HL-60 (cell line): ENCODE results near the gene ECHDC3.

Experiments
- DNase-seq, 2 experiments: peaks; one replicate each; pipeline ENCODE4 v3.0.0-alpha.2; 2010 to 2020; ENCODE audit warnings: low read depth in 1 of 2, low spot score in 1 of 2
- H3K27ac ChIP-seq: fragments of 250-450 bp; sonication (Bioruptor Pico); replicated peaks from 2 replicates; pipeline ENCODE4 v1.5.1; 2020; ENCODE audit warnings: mild to moderate bottlenecking, moderate library complexity
- H3K27me3 ChIP-seq: fragments of 250-450 bp; sonication (Bioruptor Pico); 2 replicates; pipeline ENCODE4 v1.5.1; 2021; ENCODE audit warnings: mild to moderate bottlenecking, moderate library complexity; ENCODE audit not compliant: insufficient read depth, poor library complexity, severe bottlenecking
- H3K4me3 ChIP-seq: replicated peaks from 2 replicates; pipeline ENCODE4 v1.5.1; 2011; ENCODE audit warnings: mild to moderate bottlenecking, control low read depth, low read length; ENCODE audit not compliant: insufficient read depth
- GABPA ChIP-seq: IDR thresholded peaks from 2 replicates; pipeline ENCODE4 v1.6.1; 2012; ENCODE audit warnings: low read depth
- POLR2AphosphoS5 ChIP-seq: IDR thresholded peaks from 2 replicates; pipeline ENCODE4 v1.6.1; 2012; ENCODE audit warnings: low read depth
- SPI1 ChIP-seq: IDR thresholded peaks from 2 replicates; pipeline ENCODE4 v1.6.1; 2012; ENCODE audit warnings: low read depth, mild to moderate bottlenecking, borderline replicate concordance
- TF ChIP-seq, protein P1 (sequence below): IDR thresholded peaks from one replicate; pipeline ENCODE4 v1.5.1; 2011; ENCODE audit warnings: low read length, control low read depth, inconsistent platforms; ENCODE audit not compliant: insufficient read depth
- TF ChIP-seq, protein P2 (sequence below): IDR thresholded peaks from 2 replicates; pipeline ENCODE4 v1.6.1; 2012; ENCODE audit warnings: low read depth; ENCODE audit not compliant: insufficient replicate concordance

Gene ECHDC3

DNA sequence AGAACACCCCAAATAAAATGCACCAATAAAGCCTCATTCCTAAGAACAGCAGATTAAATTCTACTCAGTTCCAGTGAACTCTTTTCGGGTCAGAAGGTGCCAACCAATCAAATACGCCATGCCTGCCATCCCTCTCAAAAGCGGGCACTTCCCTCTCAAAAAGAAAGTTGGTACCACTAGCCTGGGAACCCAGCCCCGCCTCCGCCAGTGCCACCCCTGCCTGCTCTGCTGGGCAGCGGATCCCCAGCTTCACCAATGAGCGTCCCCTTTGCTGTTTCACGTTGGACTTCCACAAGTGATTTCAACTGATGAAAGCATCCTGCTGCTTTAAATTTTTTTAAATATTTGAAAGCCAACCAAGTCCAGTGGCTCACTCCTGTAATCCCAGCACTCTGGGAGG is 47.8 kb downstream of the ECHDC3 start:
- H3K4me3 ChIP-seq: no peak overlapping the region
- no peaks in the 10 kb centered on the region for H3K27me3 ChIP-seq
- TF ChIP-seq POLR2AphosphoS5: no peak
- TF ChIP-seq GABPA: no peak
- TF ChIP-seq, protein P1, sequence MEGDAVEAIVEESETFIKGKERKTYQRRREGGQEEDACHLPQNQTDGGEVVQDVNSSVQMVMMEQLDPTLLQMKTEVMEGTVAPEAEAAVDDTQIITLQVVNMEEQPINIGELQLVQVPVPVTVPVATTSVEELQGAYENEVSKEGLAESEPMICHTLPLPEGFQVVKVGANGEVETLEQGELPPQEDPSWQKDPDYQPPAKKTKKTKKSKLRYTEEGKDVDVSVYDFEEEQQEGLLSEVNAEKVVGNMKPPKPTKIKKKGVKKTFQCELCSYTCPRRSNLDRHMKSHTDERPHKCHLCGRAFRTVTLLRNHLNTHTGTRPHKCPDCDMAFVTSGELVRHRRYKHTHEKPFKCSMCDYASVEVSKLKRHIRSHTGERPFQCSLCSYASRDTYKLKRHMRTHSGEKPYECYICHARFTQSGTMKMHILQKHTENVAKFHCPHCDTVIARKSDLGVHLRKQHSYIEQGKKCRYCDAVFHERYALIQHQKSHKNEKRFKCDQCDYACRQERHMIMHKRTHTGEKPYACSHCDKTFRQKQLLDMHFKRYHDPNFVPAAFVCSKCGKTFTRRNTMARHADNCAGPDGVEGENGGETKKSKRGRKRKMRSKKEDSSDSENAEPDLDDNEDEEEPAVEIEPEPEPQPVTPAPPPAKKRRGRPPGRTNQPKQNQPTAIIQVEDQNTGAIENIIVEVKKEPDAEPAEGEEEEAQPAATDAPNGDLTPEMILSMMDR: no peak
- TF ChIP-seq, protein P2, sequence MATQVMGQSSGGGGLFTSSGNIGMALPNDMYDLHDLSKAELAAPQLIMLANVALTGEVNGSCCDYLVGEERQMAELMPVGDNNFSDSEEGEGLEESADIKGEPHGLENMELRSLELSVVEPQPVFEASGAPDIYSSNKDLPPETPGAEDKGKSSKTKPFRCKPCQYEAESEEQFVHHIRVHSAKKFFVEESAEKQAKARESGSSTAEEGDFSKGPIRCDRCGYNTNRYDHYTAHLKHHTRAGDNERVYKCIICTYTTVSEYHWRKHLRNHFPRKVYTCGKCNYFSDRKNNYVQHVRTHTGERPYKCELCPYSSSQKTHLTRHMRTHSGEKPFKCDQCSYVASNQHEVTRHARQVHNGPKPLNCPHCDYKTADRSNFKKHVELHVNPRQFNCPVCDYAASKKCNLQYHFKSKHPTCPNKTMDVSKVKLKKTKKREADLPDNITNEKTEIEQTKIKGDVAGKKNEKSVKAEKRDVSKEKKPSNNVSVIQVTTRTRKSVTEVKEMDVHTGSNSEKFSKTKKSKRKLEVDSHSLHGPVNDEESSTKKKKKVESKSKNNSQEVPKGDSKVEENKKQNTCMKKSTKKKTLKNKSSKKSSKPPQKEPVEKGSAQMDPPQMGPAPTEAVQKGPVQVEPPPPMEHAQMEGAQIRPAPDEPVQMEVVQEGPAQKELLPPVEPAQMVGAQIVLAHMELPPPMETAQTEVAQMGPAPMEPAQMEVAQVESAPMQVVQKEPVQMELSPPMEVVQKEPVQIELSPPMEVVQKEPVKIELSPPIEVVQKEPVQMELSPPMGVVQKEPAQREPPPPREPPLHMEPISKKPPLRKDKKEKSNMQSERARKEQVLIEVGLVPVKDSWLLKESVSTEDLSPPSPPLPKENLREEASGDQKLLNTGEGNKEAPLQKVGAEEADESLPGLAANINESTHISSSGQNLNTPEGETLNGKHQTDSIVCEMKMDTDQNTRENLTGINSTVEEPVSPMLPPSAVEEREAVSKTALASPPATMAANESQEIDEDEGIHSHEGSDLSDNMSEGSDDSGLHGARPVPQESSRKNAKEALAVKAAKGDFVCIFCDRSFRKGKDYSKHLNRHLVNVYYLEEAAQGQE: no peak
- TF ChIP-seq SPI1: no peak
- DNase-seq: no peak
- H3K27ac ChIP-seq: no peak overlapping the region

DNA sequence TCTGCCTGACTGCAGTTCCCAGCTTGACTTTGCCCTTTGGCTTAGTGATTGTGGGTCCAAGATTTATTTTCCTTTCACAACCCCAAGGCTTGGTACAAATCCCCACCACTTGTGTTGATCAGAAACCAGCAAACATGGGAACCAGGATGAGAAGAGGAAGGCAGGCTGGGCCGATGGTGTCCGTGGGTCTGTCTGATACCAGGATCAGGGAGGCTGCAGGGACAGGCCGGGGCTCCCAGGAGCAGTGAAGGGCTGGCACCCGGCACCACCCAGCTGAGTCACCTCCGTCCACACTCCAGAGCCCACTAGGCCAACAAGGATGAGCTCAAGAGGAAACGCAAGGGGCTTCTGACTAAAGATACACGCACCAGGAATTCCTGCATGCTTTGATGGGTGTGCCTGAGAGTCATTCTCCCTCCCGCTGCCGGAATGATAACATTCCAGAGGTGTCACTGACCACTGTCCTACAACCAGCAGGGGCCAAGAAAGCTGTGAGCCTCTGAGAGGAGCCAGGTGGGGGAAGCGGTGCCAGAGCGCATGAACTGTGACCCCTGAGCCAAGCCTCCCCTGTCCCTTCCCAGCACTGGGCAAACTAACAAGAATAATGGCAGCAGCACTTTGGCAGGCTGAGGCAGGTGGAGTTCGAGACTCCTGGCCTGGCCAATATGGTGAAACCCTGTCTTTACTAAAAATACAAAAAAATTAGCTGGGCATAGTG is 51.7 kb downstream of the ECHDC3 start:
- TF ChIP-seq, protein P2: no peak
- TF ChIP-seq GABPA: no peak
- TF ChIP-seq, protein P1: no peak
- TF ChIP-seq SPI1: no peak
- TF ChIP-seq POLR2AphosphoS5: no peak
- Histone ChIP-seq H3K27ac (no peak overlapping the region), H3K4me3 (no peak overlapping the region), H3K27me3 (no peaks in the 10 kb centered on the region)
- DNase-seq: no peak

DNA sequence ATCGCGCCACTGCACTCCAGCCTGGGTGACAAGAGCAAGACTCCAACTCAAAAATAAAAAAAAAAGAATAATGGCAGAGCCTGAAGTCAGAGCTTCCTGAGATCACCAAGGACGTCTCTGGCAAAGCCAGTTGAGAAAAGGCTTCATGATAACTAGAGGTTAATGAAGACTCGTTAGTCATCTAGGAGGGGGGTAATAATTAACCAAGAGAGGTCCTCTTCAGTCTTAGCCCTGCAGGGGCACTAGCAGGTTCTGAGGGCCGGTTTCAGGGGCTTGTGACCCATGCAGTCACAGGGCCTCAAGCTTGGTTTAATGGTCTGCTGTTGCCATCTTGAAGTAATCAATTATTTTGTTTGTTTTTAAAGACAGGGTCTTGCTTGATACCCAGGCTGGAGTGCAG is 52.4 kb downstream of the ECHDC3 start:
- DNase-seq: no peak
- TF ChIP-seq, protein P1: no peak
- no peak for TF ChIP-seq GABPA
- TF ChIP-seq POLR2AphosphoS5: no peak
- no peak for TF ChIP-seq SPI1
- TF ChIP-seq, protein P2: no peak
- no peak overlapping the region for H3K4me3 ChIP-seq
- H3K27me3 ChIP-seq: no peaks in the 10 kb centered on the region
- H3K27ac ChIP-seq: no peak overlapping the region
